CD4-positive, alpha-beta memory T cell (primary cell): ENCODE data around the gene TIMM8B. TPM values are rescaled to one million over a fixed set of nuclear protein-coding genes. Genes with fewer than 3 reads are reported as not detected.
"Not testable (repeated sequence)": the region's sequence is repeated elsewhere in the genome, so short reads cannot be mapped to it uniquely, and the experiment has no call there.

ENCODE experiments used
- CTCF ChIA-PET: fragments of 350-600 bp; sonication (Branson Sonifier 250); formaldehyde crosslinking; loops from one replicate; lab custom pipeline; 2021; ENCODE audit warnings: inconsistent platforms; ENCODE audit not compliant: partially characterized antibody; lab: Charles Lee
- POLR2A ChIA-PET: fragments of 350-600 bp; sonication (Branson Sonifier 250); formaldehyde crosslinking; loops from one replicate; lab custom pipeline; 2021; ENCODE audit not compliant: partially characterized antibody; lab: Charles Lee
- DNase-seq, 5 donors: peaks; one replicate each; pipeline versions ENCODE4 v3.0.0 to v3.0.0-alpha.2; 2020 to 2022; ENCODE audit warnings: mixed read lengths in 1 of 5
- H3K27ac ChIP-seq: one replicate; pipeline ENCODE4 v1.7.0; 2013; ENCODE audit warnings: low read depth, low read length
- H3K27me3 ChIP-seq: 2 replicates; pipeline ENCODE4 v1.7.0; 2013; ENCODE audit warnings: mild to moderate bottlenecking, low read length, moderate library complexity; ENCODE audit not compliant: insufficient read depth
- H3K36me3 ChIP-seq: 2 replicates; pipeline ENCODE4 v1.7.0; 2013; ENCODE audit warnings: mild to moderate bottlenecking, low read length, moderate library complexity; ENCODE audit not compliant: insufficient read depth
- H3K4me1 ChIP-seq: 2 replicates; pipeline ENCODE4 v1.7.0; 2013; ENCODE audit warnings: mild to moderate bottlenecking, low read length, moderate library complexity; ENCODE audit not compliant: insufficient read depth
- H3K4me3 ChIP-seq, 2 donors: one replicate each; pipeline ENCODE4 v1.7.0; 2013; ENCODE audit warnings: low read length in 2 of 2, mild to moderate bottlenecking in 1 of 2
- H3K9me3 ChIP-seq, 2 donors: one replicate each; pipeline ENCODE4 v1.7.0; 2013; ENCODE audit warnings: low read length in 2 of 2, control low read depth in 1 of 2; ENCODE audit not compliant: control insufficient read depth in 1 of 2
- H3K27ac Mint-ChIP-seq, 7 donors: one replicate each; pipeline ENCODE4 v1.8.0; 2020 to 2021; ENCODE audit warnings: mixed read lengths in 7 of 7, mild to moderate bottlenecking in 6 of 7, inconsistent platforms in 3 of 7, moderate library complexity in 3 of 7
- H3K27me3 Mint-ChIP-seq, 2 donors: one replicate each; pipeline ENCODE4 v1.8.0; 2020 to 2021; ENCODE audit warnings: mixed read lengths in 2 of 2
- H3K36me3 Mint-ChIP-seq, 2 donors: one replicate each; pipeline ENCODE4 v1.8.0; 2020 to 2021; ENCODE audit warnings: mixed read lengths in 2 of 2, inconsistent platforms in 1 of 2, mild to moderate bottlenecking in 1 of 2
- H3K4me1 Mint-ChIP-seq, 4 donors: one replicate each; pipeline ENCODE4 v1.8.0; 2020 to 2021; ENCODE audit warnings: mixed read lengths in 4 of 4, mild to moderate bottlenecking in 1 of 4
- H3K4me3 Mint-ChIP-seq, 8 donors: one replicate each; pipeline ENCODE4 v1.8.0; 2020 to 2021; ENCODE audit warnings: mixed read lengths in 8 of 8, mild to moderate bottlenecking in 7 of 8, moderate library complexity in 6 of 8, inconsistent platforms in 3 of 8
- H3K9me3 Mint-ChIP-seq, 8 donors: one replicate each; pipeline ENCODE4 v1.8.0; 2020 to 2021; ENCODE audit warnings: mixed read lengths in 8 of 8, mild to moderate bottlenecking in 5 of 8, inconsistent platforms in 3 of 8, moderate library complexity in 1 of 8
- intact Hi-C: fragments of 100-400 bp; cut with micrococcal nuclease; formaldehyde crosslinking; loops from one replicate; pipeline ENCODE4 v1.15.1; 2023
- polyA plus RNA-seq, 2 donors: library from polyadenylated mRNA; unstranded; fragments of 300-500 nt; fragmentation: Illumina TruSeq; gene quantifications; one replicate each; pipeline ENCODE4 v1.2.3, GENCODE V29; 2021
- total RNA-seq, 2 experiments: library from RNA; stranded (reverse); gene quantifications; one replicate each; pipeline ENCODE4 v1.2.3, GENCODE V29; 2021

Gene TIMM8B
- total and polyA plus RNA-seq, 4 experiments from 2014 or later, result 26.2 to 65.9 (median 41.0) TPM

DNA sequence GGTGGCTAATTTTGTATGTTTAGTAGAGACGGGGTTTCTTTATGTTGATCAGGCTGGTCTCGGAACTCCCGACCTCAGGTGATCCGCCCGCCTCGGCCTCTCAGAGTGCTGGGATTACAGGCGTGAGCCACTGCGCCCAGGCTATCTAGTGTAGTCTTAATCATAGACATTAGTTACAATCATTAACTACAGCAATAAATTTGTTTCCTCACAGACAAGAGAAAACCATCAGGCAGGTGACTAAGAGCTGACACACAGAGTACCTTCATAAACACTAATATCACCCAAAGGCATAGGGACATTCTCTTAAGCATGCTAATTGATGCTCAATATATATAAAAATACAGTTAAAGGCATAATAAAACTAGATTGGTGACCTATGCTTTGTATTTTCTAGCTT is 19.5 kb upstream of the TIMM8B start:
- no peaks in the 10 kb centered on the region for H3K9me3 Mint-ChIP-seq
- H3K36me3 ChIP-seq, result peaks cover 5% of the 10 kb centered on the region
- POLR2A ChIA-PET, result no interaction called here
- no peak for DNase-seq
- H3K27me3 Mint-ChIP-seq, result no peaks in the 10 kb centered on the region
- no peaks in the 10 kb centered on the region for H3K9me3 ChIP-seq
- CTCF ChIA-PET, result interaction anchor here (1.1 kb wide), 1 partner anchor 9 kb away, joined by 5 read pairs; no protein-coding TSS in a partner anchor
- intact Hi-C loops, result no loop called here
- H3K36me3 Mint-ChIP-seq, result peaks cover 5 to 6% of the 10 kb centered on the region in 2 donors
- peaks cover 0 to 2% (median 0%) of the 10 kb centered on the region in 4 donors for H3K4me1 Mint-ChIP-seq
- no peak overlapping the region for H3K27ac Mint-ChIP-seq
- no peak overlapping the region for H3K4me3 ChIP-seq
- no peaks in the 10 kb centered on the region for H3K27me3 ChIP-seq
- no peak overlapping the region for H3K4me3 Mint-ChIP-seq
- H3K27ac ChIP-seq, result no peak overlapping the region
- no peaks in the 10 kb centered on the region for H3K4me1 ChIP-seq

DNA sequence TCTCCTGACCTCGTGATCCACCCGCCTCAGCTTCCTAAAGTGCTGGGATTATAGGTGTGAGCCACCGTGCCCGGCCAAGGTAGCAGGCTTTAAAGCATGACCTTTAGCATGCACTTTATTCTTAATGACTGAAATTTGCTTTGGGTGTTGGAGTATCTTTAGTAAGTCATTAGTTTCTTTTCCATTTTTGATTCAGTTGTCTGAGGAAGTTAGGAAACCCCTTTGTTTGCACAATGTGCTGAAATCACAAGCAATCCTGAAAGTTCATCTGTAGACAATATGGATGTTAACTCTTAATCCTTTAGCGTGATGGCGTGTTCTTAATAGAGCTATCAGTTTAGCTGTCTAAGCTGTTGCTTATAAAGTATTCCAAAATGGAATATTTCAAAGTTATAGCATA is 16.9 kb upstream of the TIMM8B start:
- POLR2A ChIA-PET, result no interaction called here
- peaks cover 5% of the 10 kb centered on the region for H3K36me3 ChIP-seq
- no peaks in the 10 kb centered on the region for H3K9me3 Mint-ChIP-seq
- H3K9me3 ChIP-seq, result no peaks in the 10 kb centered on the region
- no peak overlapping the region for H3K4me3 ChIP-seq
- H3K36me3 Mint-ChIP-seq, result peaks cover 3 to 10% of the 10 kb centered on the region in 2 donors
- no peak overlapping the region for H3K4me3 Mint-ChIP-seq
- CTCF ChIA-PET, result interaction anchor here (0.7 to 3.6 kb wide), 2 partner anchors 10 to 1629 kb away, joined by 4 to 26 read pairs; no protein-coding TSS in a partner anchor
- intact Hi-C loops, result no loop called here
- no peaks in the 10 kb centered on the region for H3K27me3 ChIP-seq
- H3K4me1 ChIP-seq, result no peaks in the 10 kb centered on the region
- DNase-seq, result no peak
- H3K27ac Mint-ChIP-seq, result no peak overlapping the region
- peaks cover 0 to 2% (median 0%) of the 10 kb centered on the region in 4 donors for H3K4me1 Mint-ChIP-seq
- no peaks in the 10 kb centered on the region for H3K27me3 Mint-ChIP-seq
- no peak overlapping the region for H3K27ac ChIP-seq

DNA sequence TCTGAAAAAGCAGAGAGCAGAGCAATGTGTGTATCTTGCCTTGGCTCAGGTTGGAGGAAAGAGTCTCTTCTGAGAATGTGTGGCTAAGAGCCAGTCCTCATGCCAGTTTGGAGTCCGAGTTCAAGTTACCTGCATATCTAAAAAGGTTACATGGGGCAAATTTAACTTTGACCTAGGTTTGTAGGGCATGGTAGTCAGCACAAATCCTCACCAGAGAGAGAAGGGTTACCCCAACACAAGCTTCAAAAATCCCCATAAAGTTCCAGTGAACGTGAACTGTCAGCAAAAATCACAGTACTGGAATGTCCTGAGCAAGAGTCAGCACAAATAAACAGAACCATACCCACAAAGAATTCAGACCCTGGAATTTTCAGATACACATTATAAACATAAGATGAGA is 13.9 kb upstream of the TIMM8B start:
- Histone ChIP-seq H3K4me1 (no peaks in the 10 kb centered on the region), H3K36me3 (peaks cover 6% of the 10 kb centered on the region), H3K4me3 (no peak overlapping the region), H3K27ac (no peak overlapping the region), H3K27me3 (no peaks in the 10 kb centered on the region), H3K9me3 (no peaks in the 10 kb centered on the region)
- intact Hi-C loops, result no loop called here
- H3K36me3 Mint-ChIP-seq, result peaks cover 17% of the 10 kb centered on the region in 2 donors
- H3K27me3 Mint-ChIP-seq, result no peaks in the 10 kb centered on the region
- peaks cover 0 to 4% (median 3%) of the 10 kb centered on the region in 4 donors for H3K4me1 Mint-ChIP-seq
- no peak overlapping the region for H3K4me3 Mint-ChIP-seq
- DNase-seq, result no peak
- CTCF ChIA-PET, result interaction anchor here (4.5 kb wide), 1 partner anchor 13 kb away, joined by 31 read pairs; no protein-coding TSS in a partner anchor
- POLR2A ChIA-PET, result no interaction called here
- peak overlapping the region in 1 of 7 donors; percentile 2 for H3K27ac Mint-ChIP-seq
- H3K9me3 Mint-ChIP-seq, result no peaks in the 10 kb centered on the region

DNA sequence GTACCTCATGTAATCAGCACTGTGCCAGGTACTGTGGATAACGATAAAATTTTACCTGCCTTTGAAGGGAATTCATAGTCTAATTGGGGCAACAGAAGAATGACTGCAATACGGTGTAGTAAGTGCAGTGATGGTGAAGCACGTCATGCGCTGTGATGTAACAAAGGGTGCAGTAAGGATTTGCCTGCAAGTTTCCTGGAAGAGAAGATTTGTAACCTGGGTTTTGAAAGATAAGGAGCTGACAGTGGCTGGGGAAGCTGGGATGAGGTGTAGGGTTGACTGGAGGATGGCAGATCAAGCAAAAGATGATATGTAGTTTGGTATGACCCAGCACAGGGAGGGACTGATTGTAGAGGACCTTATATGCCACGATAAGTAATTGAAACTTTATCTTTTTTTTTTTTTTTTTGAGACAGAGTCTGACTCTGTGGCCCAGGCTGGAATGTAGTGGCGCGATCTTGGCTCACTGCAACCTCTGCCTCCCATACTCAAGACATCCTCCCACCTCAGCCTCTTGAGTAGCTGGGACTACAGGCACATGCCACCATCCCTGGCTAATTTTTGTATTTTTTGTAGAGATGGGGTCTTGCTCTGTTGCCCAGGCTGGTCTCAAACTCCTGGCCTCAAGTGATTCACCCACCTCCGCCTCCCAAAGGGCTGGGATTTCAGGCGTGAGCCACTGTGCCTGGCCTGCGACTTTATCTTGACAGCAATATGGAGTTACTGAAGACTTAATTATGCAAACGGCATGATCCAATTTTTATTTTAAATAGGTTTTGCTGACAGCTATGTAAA is 11.4 kb upstream of the TIMM8B start:
- Mint-ChIP-seq H3K27ac (no peak overlapping the region), H3K9me3 (no peaks in the 10 kb centered on the region), H3K27me3 (no peaks in the 10 kb centered on the region), H3K36me3 (peaks cover 25 to 35% of the 10 kb centered on the region in 2 donors), H3K4me1 (peaks cover 0 to 4% (median 2%) of the 10 kb centered on the region in 4 donors), H3K4me3 (no peak overlapping the region)
- DNase-seq, result no peak
- POLR2A ChIA-PET, result interaction anchor here (1.5 kb wide), 1 partner anchor 11 kb away, joined by 3 read pairs; the partner anchor contains the start of genes SDHD and TIMM8B
- Histone ChIP-seq H3K9me3 (no peaks in the 10 kb centered on the region), H3K36me3 (peaks cover 6% of the 10 kb centered on the region), H3K4me3 (no peak overlapping the region), H3K4me1 (no peaks in the 10 kb centered on the region), H3K27me3 (no peaks in the 10 kb centered on the region), H3K27ac (no peak overlapping the region)
- CTCF ChIA-PET, result interaction anchor here (4.5 kb wide), 1 partner anchor 15 kb away, joined by 31 read pairs; no protein-coding TSS in a partner anchor
- intact Hi-C loops, result no loop called here

DNA sequence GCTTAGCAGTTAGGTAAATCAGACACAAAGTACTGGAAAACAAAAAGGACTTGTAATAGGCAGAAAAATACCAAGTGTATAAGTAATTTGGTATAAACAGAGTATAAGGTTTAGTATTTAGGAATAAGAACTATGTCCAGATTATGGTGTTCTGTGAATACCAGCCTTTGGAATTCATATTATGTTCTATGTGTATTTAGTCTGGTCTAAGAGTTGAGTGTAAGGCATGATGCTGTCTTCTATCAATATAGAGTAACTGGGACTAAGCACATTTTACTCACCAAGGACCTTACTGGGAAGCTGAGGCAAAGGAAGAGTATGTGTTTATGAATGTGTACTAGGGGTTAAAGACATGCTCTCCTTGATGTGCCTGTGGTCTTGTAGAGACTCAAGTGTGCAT is 9.6 kb upstream of the TIMM8B start:
- no peak for DNase-seq
- H3K4me1 ChIP-seq, result no peaks in the 10 kb centered on the region
- no peak overlapping the region for H3K4me3 Mint-ChIP-seq
- H3K27ac ChIP-seq, result no peak overlapping the region
- no peaks in the 10 kb centered on the region for H3K9me3 Mint-ChIP-seq
- H3K36me3 Mint-ChIP-seq, result peaks cover 41 to 50% of the 10 kb centered on the region in 2 donors
- H3K9me3 ChIP-seq, result no peaks in the 10 kb centered on the region
- no peak overlapping the region for H3K27ac Mint-ChIP-seq
- peaks cover 16% of the 10 kb centered on the region for H3K36me3 ChIP-seq
- H3K27me3 Mint-ChIP-seq, result no peaks in the 10 kb centered on the region
- H3K27me3 ChIP-seq, result no peaks in the 10 kb centered on the region
- no peak overlapping the region for H3K4me3 ChIP-seq
- POLR2A ChIA-PET, result interaction anchor here (1.5 kb wide), 1 partner anchor 9 kb away, joined by 5 read pairs; the partner anchor contains the start of genes SDHD and TIMM8B
- peaks cover 3 to 7% (median 5%) of the 10 kb centered on the region in 4 donors for H3K4me1 Mint-ChIP-seq
- intact Hi-C loops, result no loop called here
- CTCF ChIA-PET, result interaction anchor here (4.5 kb wide), 1 partner anchor 17 kb away, joined by 31 read pairs; no protein-coding TSS in a partner anchor

DNA sequence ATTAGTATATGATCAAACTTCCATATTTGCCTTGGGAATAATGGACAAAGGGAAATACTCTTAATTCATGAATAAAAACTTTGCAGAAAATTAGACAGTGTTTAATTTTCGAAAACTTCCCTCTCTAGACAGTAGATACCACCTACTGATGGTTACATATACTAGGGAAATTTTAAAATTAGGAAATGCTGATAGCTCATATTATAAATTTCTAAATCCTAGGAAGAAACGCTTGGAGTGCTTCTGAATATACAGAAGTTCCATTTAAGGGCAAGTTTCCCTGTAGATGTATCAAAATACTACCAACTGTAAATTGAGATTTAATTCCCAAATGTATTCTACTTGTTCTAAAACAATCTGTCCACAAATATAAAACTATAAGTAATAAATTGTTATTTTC is 8.7 kb upstream of the TIMM8B start:
- intact Hi-C loops, H3K27ac Mint-ChIP-seq, H3K27ac ChIP-seq, H3K9me3 Mint-ChIP-seq, H3K4me3 ChIP-seq, DNase-seq, H3K27me3 Mint-ChIP-seq, H3K27me3 ChIP-seq, H3K4me1 ChIP-seq, H3K4me3 Mint-ChIP-seq, H3K9me3 ChIP-seq: not testable (repeated sequence)
- Mint-ChIP-seq H3K4me1 (peaks cover 4 to 12% (median 6%) of the 10 kb centered on the region in 4 donors), H3K36me3 (peaks cover 45 to 56% of the 10 kb centered on the region in 2 donors)
- ChIA-PET CTCF (interaction anchor here (1.3 to 1.6 kb wide), 2 partner anchors 19 to 319 kb away, joined by 3 to 4 read pairs; no protein-coding TSS in a partner anchor), POLR2A (interaction anchor here (1.5 kb wide), 1 partner anchor 8 kb away, joined by 5 read pairs; the partner anchor contains the start of genes SDHD and TIMM8B)
- peaks cover 23% of the 10 kb centered on the region for H3K36me3 ChIP-seq

DNA sequence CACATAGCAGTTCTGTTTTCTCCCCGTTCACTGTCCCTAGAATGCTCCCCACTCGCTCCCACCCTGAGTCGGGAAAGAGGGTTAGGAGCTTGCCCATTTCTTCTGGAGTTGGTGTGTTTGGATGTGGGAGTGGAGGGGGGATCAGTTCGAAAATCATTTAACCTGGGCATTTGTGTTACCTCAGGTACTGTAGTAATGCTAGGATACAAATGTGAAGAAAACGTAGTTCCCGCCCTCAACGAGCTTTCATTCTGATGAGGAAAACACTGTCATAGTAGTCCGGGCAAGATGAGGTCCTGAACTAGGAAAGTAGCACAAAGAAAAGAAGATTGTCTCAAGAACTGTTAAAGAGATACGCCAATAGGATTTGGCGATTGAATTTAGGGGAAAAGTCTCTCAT is 656 bp upstream of the TIMM8B start:
- Mint-ChIP-seq H3K9me3 (peaks cover 0 to 4% (median 0%) of the 10 kb centered on the region in 8 donors), H3K4me3 (peak overlapping the region; percentile 93 to 100 (median 99)), H3K36me3 (peaks cover 46 to 86% of the 10 kb centered on the region in 2 donors), H3K27me3 (no peaks in the 10 kb centered on the region), H3K27ac (peak overlapping the region; percentile 91 to 100 (median 99)), H3K4me1 (peaks cover 40 to 62% (median 49%) of the 10 kb centered on the region in 4 donors)
- H3K36me3 ChIP-seq, result peaks cover 42% of the 10 kb centered on the region
- intact Hi-C loops, result loop anchor here (2.0 kb wide), 3 partner anchors 160 to 1228 kb away; partner anchors contain the start of genes ALG9 and TTC12
- POLR2A ChIA-PET, result interaction anchor here (1.0 to 2.4 kb wide), 10 partner anchors 8 to 216 kb away, joined by 3 to 18 read pairs (median 5); partner anchors contain the start of genes ALG9, CFAP68, FDXACB1 and NKAPD1
- H3K27me3 ChIP-seq, result no peaks in the 10 kb centered on the region
- peaks cover 39% of the 10 kb centered on the region for H3K4me1 ChIP-seq
- peak overlapping the region; percentile 97 to 100 for H3K4me3 ChIP-seq
- H3K27ac ChIP-seq, result peak overlapping the region; percentile 79
- CTCF ChIA-PET, result interaction anchor here (1.0 to 2.8 kb wide), 5 partner anchors 26 to 193 kb away, joined by 4 to 10 read pairs (median 5); no protein-coding TSS in a partner anchor
- H3K9me3 ChIP-seq, result no peaks in the 10 kb centered on the region
- no peak for DNase-seq
